K562 (cell line): ENCODE measurements around the gene UBE2QL1. TPM values are rescaled to one million over a fixed set of nuclear protein-coding genes. Genes with fewer than 3 reads are reported as not detected.

Experiments used
- ATAC-seq: fragments of 200-7000 bp; cut with Tn5 transposase; 3 replicates; pipeline ENCODE4 v1.9.1; 2020; ENCODE audit warnings: moderate library complexity
- BruUV-seq: library from RNA; stranded (reverse); fragments of 400-500 nt; replicated peaks from 2 replicates; lab custom pipeline; 2021; lab: Mats Ljungman, UMichigan
- CTCF ChIA-PET: fragments of 300-600 bp; formaldehyde crosslinking; extraction: SDS; loops from one replicate; lab custom pipeline; 2021; ENCODE audit warnings: low intra/inter-chr PET ratio; lab: Yijun Ruan, JAX
- POLR2A ChIA-PET: fragments of 300-600, 350-650 bp; sonication (Branson Sonifier 250); formaldehyde crosslinking; extraction: SDS; loops from one replicate; lab custom pipeline; 2021; ENCODE audit warnings: antibody characterized with exemption, inconsistent platforms; lab: Yijun Ruan, JAX
- DNase-seq, 4 experiments: peaks; one replicate each; pipeline versions ENCODE4 v3.0.0 to v3.0.0-alpha.2; 2011 to 2018; ENCODE audit warnings: low spot score in 3 of 4, mixed read lengths in 3 of 4; ENCODE audit errors: extremely low read depth in 1 of 4
- FAIRE-seq: peaks from 2 replicates; lab custom pipeline; 2011; peaks lifted over from hg19 to GRCh38; lab: Jason Lieb, UNC
- H2AFZ ChIP-seq: 2 replicates; pipeline ENCODE4 v1.6.0; 2011; ENCODE audit warnings: low read depth, low read length, control low read depth, inconsistent platforms
- H3K27ac ChIP-seq: fragments of 200-600 bp; 3 replicates; pipeline ENCODE4 v1.8.0; 2011; ENCODE audit warnings: low read depth, mild to moderate bottlenecking, control low read depth, inconsistent platforms, low read length, moderate library complexity, mixed read lengths; ENCODE audit errors: extremely low read depth
- H3K27me3 ChIP-seq, 2 experiments: fragments of 300-600 bp in 1 of 2; 2 replicates in 1 of 2; 3 replicates in 1 of 2; pipeline versions ENCODE4 v1.6.0 to v1.8.0; 2011; ENCODE audit warnings: inconsistent platforms in 2 of 2, low read length in 2 of 2, mild to moderate bottlenecking in 1 of 2, mixed read lengths in 1 of 2, moderate library complexity in 1 of 2; ENCODE audit not compliant: control insufficient read depth in 2 of 2, insufficient read depth in 2 of 2
- H3K36me3 ChIP-seq: fragments of 300-600 bp; 3 replicates; pipeline ENCODE4 v1.8.0; 2011; ENCODE audit warnings: mild to moderate bottlenecking, low read length, inconsistent platforms; ENCODE audit not compliant: control insufficient read depth, insufficient read depth
- H3K4me1 ChIP-seq, 2 experiments: fragments of 200-600 bp in 1 of 2; replicated peaks in 1 of 2; 2 replicates in 1 of 2; 3 replicates in 1 of 2; pipeline versions ENCODE4 v1.5.1 to v1.8.0; 2011; ENCODE audit warnings: inconsistent platforms in 2 of 2, low read length in 2 of 2, mild to moderate bottlenecking in 1 of 2, mixed read lengths in 1 of 2, moderate library complexity in 1 of 2; ENCODE audit not compliant: control insufficient read depth in 2 of 2, insufficient read depth in 2 of 2
- H3K4me2 ChIP-seq: 2 replicates; pipeline ENCODE4 v1.6.1; 2011; ENCODE audit warnings: low read length, control low read depth, inconsistent platforms, mixed read lengths; ENCODE audit not compliant: insufficient read depth
- H3K4me3 ChIP-seq: fragments of 200-600 bp; sonication (generic), shearing (Covaris generic); 2 replicates; pipeline ENCODE4 v1.5.1; 2016; ENCODE audit warnings: control low read depth, inconsistent platforms
- H3K79me2 ChIP-seq: fragments of 200-600 bp; 3 replicates; pipeline ENCODE4 v1.8.0; 2011; ENCODE audit warnings: low read length, inconsistent platforms; ENCODE audit not compliant: control insufficient read depth, insufficient read depth
- H3K9ac ChIP-seq, 2 experiments: 2 replicates each; pipeline versions ENCODE4 v1.6.0 to v1.6.1; 2011; ENCODE audit warnings: low read depth in 2 of 2, low read length in 2 of 2, control low read depth in 1 of 2, inconsistent platforms in 1 of 2, mild to moderate bottlenecking in 1 of 2, mixed read lengths in 1 of 2; ENCODE audit not compliant: insufficient read depth in 1 of 2
- H3K9me1 ChIP-seq: one replicate; pipeline ENCODE4 v1.6.0; 2011; ENCODE audit warnings: inconsistent platforms, mild to moderate bottlenecking, low read length, moderate library complexity; ENCODE audit not compliant: control insufficient read depth, insufficient read depth
- H3K9me3 ChIP-seq: replicated peaks from 2 replicates; pipeline ENCODE4 v1.5.1; 2011; ENCODE audit warnings: low read depth, low read length, inconsistent platforms; ENCODE audit not compliant: control insufficient read depth, insufficient read depth
- H4K20me1 ChIP-seq: replicated peaks from 2 replicates; pipeline ENCODE4 v1.6.1; 2011; ENCODE audit warnings: low read length, inconsistent platforms, mixed read lengths; ENCODE audit not compliant: control insufficient read depth, insufficient read depth
- BACH1 ChIP-seq: fragments of 200-800 bp; sonication (Bioruptor generic); IDR thresholded peaks from 2 replicates; pipeline ENCODE4 v1.6.1; 2016; ENCODE audit warnings: missing genetic modification characterization, missing compliant biosample characterization
- BCOR ChIP-seq: fragments of 450-650 bp; IDR thresholded peaks from 2 replicates; pipeline ENCODE4 v1.6.1; 2016
- E2F8 ChIP-seq: fragments of 450-650 bp; IDR thresholded peaks from 2 replicates; pipeline ENCODE4 v1.7.1; 2018; ENCODE audit warnings: mild to moderate bottlenecking, low read depth; ENCODE audit not compliant: partially characterized antibody
- KDM1A ChIP-seq, 2 experiments: fragments of 450-650 bp; IDR thresholded peaks; 2 replicates each; pipeline ENCODE4 v1.6.1; 2016; ENCODE audit warnings: mild to moderate bottlenecking in 2 of 2
- MTF1 ChIP-seq: fragments of 250-450 bp; sonication (Bioruptor Pico); IDR thresholded peaks from 2 replicates; pipeline ENCODE4 v1.9.0; 2021; ENCODE audit warnings: moderate library complexity, mild to moderate bottlenecking, inconsistent platforms, borderline replicate concordance
- NCOA6 ChIP-seq: fragments of 450-650 bp; IDR thresholded peaks from 2 replicates; pipeline ENCODE4 v1.6.1; 2017; ENCODE audit warnings: mild to moderate bottlenecking
- RBM25 ChIP-seq: fragments of 200-400 bp; formaldehyde crosslinking; IDR thresholded peaks from 2 replicates; pipeline ENCODE4 v1.6.1; 2018; ENCODE audit warnings: low read length, low read depth, moderate library complexity; ENCODE audit not compliant: severe bottlenecking
- SMARCA5 ChIP-seq: fragments of 450-650 bp; IDR thresholded peaks from 2 replicates; pipeline ENCODE4 v1.6.1; 2016
- TGIF2 ChIP-seq: sonication (generic); formaldehyde crosslinking; IDR thresholded peaks from 2 replicates; pipeline ENCODE4 v1.8.1; 2022; ENCODE audit warnings: mild to moderate bottlenecking, missing genetic modification reagents, moderate library complexity
- ZEB2 ChIP-seq: fragments of 450-650 bp; IDR thresholded peaks from 2 replicates; pipeline ENCODE4 v1.6.1; 2016
- ZFP36 ChIP-seq: fragments of 150-350 bp; IDR thresholded peaks from 2 replicates; pipeline ENCODE4 v1.6.1; 2018; ENCODE audit warnings: low read length, low read depth; ENCODE audit not compliant: partially characterized antibody
- ZNF518B ChIP-seq: fragments of 250-450 bp; sonication (Bioruptor Pico); IDR thresholded peaks from 2 replicates; pipeline ENCODE4 v1.5.0; 2021; ENCODE audit warnings: mild to moderate bottlenecking, moderate library complexity
- WGBS: fragments of 100-300 bp; shearing (Covaris generic); methylation state at CpG from one replicate; pipeline ENCODE4 v1.1.6; 2016; ENCODE audit warnings: low coverage, mixed read lengths; ENCODE audit not compliant: insufficient coverage; ENCODE audit errors: missing lambda C conversion rate; 5-methylcytosine and 5-hydroxymethylcytosine counted together
- in situ Hi-C: fragments of 300-500 bp; cut with MboI; formaldehyde crosslinking; loops from 4 replicates; pipeline ENCODE4 v1.15.0; 2018; ENCODE audit warnings: inconsistent platforms, mixed read lengths
- intact Hi-C: fragments of 100-400 bp; cut with micrococcal nuclease; formaldehyde crosslinking; loops from 2 replicates; pipeline ENCODE4 v1.14.2; 2022
- polyA plus RNA-seq, 8 experiments: library from polyadenylated mRNA; depleted of rRNA in 4 of 8; stranded (reverse) in 5 of 8; unstranded in 3 of 8; fragments of >200 nt; fragmentation: Nextera tagmentation in 2 of 8; fragmentation: Illumina TruSeq in 1 of 8; extraction: Ambion mirVana in 2 of 8; extraction: Trizol in 1 of 8; gene quantifications; 2 replicates each; pipeline versions ENCODE4 v1.2.1 to v1.2.3, GENCODE V29; 2011 to 2014; ENCODE audit warnings: inconsistent platforms in 1 of 8, missing spikeins in 1 of 8
- total RNA-seq, 7 experiments: library from RNA; depleted of rRNA in 6 of 7; stranded (reverse); fragments of >200 nt in 6 of 7; fragmentation: Illumina TruSeq in 2 of 7; extraction: Trizol in 2 of 7; gene quantifications; 2 replicates each; pipeline versions ENCODE4 v1.2.1 to v1.2.3, GENCODE V29; 2011 to 2021; ENCODE audit warnings: low replicate concordance in 1 of 7

The UBE2QL1 gene
- total and polyA plus RNA-seq, 9 of the 15 experiments (the other 6 are each of a cell fraction or from before 2014, with no cell fraction given): not detected

DNA sequence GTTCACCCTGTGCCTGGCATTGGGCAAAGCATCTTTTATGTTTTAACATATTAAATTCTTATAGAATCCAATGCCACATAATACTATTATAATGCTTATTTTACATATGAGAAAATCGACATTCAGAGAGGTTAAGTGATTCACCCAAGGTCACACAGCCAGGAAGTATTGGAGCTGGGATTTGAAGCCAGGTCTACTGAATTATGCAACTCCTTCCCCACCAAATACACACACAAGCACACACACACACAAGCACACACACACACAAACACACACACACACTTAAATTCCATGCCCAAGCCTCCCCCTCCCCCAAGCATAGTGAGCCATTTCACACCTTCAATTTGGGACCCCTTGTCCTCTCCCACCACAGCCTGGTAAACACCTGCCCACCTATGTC lies 37.4 kb downstream of the UBE2QL1 start:
- no peak overlapping the region for H3K27ac ChIP-seq
- no peak overlapping the region for H3K4me3 ChIP-seq
- H3K4me2 ChIP-seq: no peak overlapping the region
- ATAC-seq (no peak), FAIRE-seq (no peak), DNase-seq (no peak)
- no peak overlapping the region for H3K9ac ChIP-seq
- 0 out of 2 replicates have a peak, but pooled peaks cover under 1% of the 10 kb centered on the region for H4K20me1 ChIP-seq
- 0% methylated on average over 1 of the region's 1 CpG for WGBS
- no peaks in the 10 kb centered on the region for H3K79me2 ChIP-seq
- CTCF ChIA-PET: no interaction called here
- peaks cover 29 to 46% of the 10 kb centered on the region in 2 experiments for H3K27me3 ChIP-seq
- intact Hi-C loops (no loop called here), in situ Hi-C loops (no loop called here)
- BruUV-seq: no TSS peak
- H2AFZ ChIP-seq: no peak overlapping the region
- H3K4me1 ChIP-seq: no peaks in the 10 kb centered on the region
- H3K9me3 ChIP-seq: no peaks in the 10 kb centered on the region
- TF ChIP-seq KDM1A (IDR thresholded peaks at IDR 0.05) (peak in 1 of 2 experiments; percentile 41; a peak in 2 of 4 replicates), RBM25 (peak; percentile 91), BCOR (peak; percentile 71; the same call in 1 of the 2 replicates), ZFP36 (peak; percentile 69), SMARCA5 (peak; percentile 72; the same call in 1 of the 2 replicates), NCOA6 (no peak), BACH1 (no peak)
- no peaks in the 10 kb centered on the region for H3K36me3 ChIP-seq
- H3K9me1 ChIP-seq: no peaks in the 10 kb centered on the region
- POLR2A ChIA-PET: no interaction called here

DNA sequence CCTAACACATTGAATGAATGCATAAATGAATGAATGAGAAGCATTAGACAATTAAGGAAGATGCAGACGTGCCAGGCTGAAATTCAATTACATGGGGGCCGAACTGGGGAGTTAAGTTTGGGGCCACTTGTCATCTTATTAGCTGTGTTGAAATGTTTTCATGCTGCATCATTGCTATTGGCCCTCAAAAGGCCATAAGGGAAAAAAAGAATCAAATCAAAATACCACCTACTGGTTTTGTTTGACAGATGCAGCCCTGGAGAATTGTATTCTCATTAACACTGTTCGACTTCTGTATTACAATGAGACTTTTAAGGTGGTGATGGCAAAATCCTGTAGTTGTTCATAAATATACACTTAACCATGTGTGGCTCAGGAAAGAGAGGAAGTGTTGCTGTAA lies 38.4 kb downstream of the UBE2QL1 start:
- CTCF ChIA-PET: no interaction called here
- Histone ChIP-seq H3K9ac (no peak overlapping the region), H4K20me1 (no peaks in the 10 kb centered on the region), H3K27ac (no peak overlapping the region), H3K4me1 (no peaks in the 10 kb centered on the region), H3K9me1 (no peaks in the 10 kb centered on the region), H3K36me3 (no peaks in the 10 kb centered on the region), H3K9me3 (no peaks in the 10 kb centered on the region), H3K4me2 (no peak overlapping the region), H3K4me3 (no peak overlapping the region), H2AFZ (no peak overlapping the region), H3K79me2 (no peaks in the 10 kb centered on the region), H3K27me3 (peaks cover 36 to 53% of the 10 kb centered on the region in 2 experiments)
- FAIRE-seq (no peak), DNase-seq (no peak), ATAC-seq (no peak)
- in situ Hi-C loops (no loop called here), intact Hi-C loops (no loop called here)
- BruUV-seq: no TSS peak
- POLR2A ChIA-PET: interaction anchor here (1.3 kb wide), 1 partner anchor 7 kb away, joined by 3 read pairs; no protein-coding TSS in a partner anchor
- 0% methylated on average over 3 of the region's 3 CpGs for WGBS
- no peak for TF ChIP-seq MTF1
- TF ChIP-seq TGIF2 (CRISPR knock-in tag): no peak
- no peak for TF ChIP-seq ZNF518B
- TF ChIP-seq E2F8: no peak
- no peak for TF ChIP-seq ZEB2
